HG03039 (cell line): ENCODE data around the gene GRIK1.

Experiments
- ATAC-seq: cut with Tn5 transposase; IDR thresholded peaks from one replicate; pipeline ENCODE4 v1.9.1; 2021; ENCODE audit warnings: mild to moderate bottlenecking, moderate library complexity; ENCODE audit not compliant: unreplicated experiment

The GRIK1 gene

DNA sequence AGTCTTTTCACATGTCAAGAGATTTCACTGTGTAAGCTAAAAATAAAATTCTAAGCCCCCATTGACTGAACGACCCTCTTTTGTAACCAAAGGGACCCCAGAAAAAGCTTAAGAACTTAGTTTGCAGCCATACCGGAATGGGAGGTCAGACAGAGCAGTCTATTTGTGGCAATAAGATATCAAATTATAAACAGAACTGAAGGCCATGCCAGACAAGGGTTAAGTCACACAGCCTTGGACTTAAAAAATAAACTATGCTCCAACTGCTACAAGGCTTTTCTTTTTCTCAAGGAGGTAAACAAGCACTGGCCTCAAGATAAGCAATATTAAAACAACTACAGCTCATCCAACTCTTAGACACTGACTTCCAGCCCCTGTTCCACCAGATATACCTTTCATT is 384.2 kb downstream of the GRIK1 start:
- ATAC-seq: no peak

DNA sequence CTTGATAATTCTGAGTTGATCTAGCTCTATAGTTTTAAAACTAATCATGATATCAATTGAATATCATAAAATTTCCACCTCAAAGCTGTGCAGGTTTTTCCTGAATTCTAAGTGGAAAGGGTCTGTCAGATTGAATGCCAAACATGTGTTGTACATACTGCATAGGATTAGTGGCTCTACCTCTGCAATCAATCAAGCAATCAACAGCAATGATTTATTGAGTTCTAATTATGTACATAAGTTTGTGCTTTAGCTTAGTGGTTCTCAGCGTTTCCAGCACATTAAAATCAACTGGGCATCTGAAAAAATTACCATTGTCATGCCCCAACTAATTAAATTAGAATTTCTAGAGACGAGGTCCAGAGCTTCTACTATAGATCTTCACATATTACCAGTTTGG is 389.6 kb downstream of the GRIK1 start:
- ATAC-seq: no peak

DNA sequence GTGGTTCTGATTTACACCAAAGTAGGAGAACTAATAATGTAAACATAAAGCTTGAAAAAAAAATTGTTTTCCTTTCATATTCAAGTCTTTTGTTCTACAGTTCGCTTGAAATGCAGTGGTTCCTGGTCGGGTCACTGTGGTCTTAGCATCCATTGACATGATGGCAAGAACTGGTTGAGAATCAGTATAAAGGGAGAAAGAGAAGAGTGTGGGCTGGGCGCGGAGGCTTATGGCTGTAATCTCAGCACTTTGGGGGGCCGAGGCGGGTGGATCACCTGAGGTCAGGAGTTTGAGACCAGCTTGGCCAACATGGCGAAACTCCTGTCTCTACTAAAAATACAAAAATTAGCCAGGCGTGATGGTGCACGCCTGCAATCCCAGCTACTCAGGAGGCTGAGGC is 390.2 kb downstream of the GRIK1 start:
- ATAC-seq: no peak

DNA sequence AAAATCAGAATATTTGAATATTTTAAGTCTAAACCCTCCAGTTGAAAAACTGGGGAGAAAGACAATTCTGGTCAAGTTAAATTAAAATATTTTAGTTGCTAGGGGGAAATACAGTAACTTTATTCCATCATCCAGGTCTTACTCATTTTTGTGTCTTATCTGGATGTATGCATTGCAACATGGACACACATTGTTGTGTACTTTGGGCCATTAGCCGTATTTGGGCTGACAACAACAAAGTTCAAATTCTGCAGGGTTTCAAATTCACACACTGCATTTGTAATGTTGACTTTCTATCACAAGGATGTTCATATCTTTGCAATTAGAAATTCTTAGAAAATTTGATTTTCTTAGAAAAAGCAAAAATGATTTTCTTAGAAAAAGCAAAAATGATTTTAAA is 391.8 kb downstream of the GRIK1 start:
- no peak for ATAC-seq

DNA sequence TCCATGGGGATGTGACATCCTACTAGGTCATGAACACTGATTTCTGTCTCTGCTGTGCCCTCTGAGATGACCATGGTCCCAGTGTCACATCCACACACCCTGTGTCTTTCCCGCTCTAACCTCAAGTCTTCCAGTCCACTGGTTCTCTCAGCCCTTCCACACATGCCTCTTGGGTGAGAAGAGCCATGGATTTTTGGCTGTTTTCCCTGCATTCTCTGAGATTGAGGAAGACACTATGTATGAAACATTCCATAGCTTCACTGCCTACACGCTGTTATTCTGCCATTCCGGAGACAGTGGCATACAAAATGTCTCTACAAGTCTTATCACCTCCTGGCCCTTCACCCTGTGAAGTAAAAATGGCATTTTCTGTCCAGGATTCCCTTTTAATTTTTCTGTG is 393.7 kb downstream of the GRIK1 start:
- ATAC-seq: no peak

DNA sequence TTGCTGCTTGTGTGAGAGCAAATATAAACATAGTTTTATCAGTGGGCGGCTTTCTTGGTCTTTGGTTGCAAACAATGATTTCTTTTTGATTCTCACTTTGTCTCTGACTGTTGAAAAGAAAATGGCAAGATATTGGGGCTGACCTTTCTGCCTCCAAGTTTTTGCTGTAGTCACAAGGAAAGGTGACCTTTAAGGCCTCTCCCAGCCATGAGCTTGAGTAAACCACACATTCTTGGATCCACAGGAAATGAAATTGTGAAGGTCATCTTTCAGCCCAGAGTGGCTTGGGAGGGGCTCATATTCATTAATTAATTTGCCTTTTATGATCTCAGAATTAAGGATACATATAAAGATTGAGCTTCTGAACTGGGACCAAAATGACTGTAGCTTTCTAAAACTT is 399.5 kb downstream of the GRIK1 start:
- no peak for ATAC-seq

DNA sequence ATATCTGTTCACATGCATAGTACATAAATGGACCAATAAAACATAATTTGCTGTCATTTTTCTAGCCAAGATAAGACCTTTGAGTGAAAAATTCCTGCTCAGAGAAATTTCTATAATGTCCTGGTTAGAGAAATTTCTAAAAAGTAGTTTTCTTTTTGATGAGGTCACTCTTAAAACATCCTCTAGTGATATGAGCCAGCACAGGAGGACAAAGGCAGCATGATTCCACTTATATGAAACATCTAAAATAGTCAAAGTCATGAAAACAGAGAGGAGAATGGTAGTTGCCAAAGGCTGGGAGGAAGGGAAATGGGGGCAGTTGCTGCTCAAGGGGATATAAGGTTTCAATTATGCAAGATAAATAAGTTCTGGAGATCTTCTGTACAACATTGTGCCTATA is 401.7 kb downstream of the GRIK1 start:
- no peak for ATAC-seq

DNA sequence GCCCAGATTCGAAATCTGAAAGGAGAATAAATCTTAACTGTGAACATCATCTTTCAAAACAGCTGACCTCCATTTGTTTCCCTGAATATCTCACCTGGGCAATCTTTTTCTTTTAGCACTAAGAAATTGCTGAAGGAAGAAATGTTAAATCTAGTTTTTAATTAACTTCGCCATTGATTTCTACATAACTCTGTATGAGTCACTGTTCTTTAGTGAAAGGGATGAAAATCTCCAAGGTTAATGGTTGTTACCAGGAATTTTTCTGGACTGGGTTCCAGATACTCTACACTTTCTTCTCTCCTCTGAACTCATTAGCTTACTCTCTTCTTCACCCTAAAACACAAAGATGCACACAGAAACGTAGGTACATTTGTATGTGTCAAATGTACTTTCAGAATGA is 405.3 kb downstream of the GRIK1 start:
- no peak for ATAC-seq

DNA sequence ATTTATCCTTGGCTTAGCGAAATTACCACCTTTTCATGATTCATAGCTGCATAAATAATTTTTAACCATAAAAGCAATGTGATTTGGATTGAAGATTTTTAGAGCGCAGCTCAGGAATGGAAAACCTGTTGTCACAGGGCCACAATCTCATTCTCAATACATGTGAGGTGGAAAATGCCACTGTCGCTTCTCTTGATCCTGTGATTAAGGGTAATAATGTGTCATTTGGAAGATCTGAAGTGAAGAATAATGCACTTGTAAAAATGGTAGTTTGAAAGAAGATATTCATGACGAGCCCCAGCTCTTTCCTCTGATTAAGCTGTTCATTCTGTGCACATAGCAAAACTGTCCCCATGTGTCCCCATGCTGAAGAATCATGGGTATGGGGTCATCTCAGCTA is 410.7 kb downstream of the GRIK1 start:
- no peak for ATAC-seq

DNA sequence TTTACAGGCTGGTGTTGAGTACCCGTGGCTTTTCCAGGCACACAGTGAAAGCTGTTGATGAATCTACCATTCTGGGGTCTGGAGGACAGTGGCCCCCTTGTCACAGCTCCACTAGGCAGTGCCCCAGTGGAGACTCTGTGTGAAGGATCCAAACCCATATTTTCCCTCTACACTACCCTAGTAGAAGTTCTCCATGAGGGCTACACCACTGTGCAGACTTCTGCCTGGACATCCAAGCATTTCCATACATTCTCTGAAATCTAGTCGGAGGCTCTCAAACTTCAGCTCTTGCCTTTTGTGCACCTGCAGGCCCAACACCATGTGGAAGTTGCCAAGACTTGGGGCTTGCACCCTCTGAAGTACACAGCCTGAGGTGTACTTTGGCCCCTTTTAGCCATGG is 413.3 kb downstream of the GRIK1 start:
- no peak for ATAC-seq

DNA sequence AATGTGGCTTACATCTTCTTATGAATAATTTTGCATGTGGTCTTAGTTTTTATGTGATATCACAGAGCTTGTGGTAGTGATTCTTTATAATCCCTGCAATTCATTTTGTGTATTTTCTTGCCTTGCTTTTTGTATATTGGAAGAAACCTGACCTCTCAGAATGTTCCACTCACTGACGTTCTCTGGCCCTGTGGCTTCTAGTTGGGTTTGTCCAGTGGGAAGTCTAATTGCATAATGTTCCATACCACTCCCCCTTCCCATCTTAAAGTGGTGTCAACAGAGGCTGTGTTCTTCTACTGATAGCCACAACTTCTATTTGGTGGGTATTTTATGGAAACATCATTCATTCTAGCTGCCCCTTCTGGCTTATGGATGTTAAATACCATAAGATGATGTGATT is 415.7 kb downstream of the GRIK1 start:
- ATAC-seq: no peak

DNA sequence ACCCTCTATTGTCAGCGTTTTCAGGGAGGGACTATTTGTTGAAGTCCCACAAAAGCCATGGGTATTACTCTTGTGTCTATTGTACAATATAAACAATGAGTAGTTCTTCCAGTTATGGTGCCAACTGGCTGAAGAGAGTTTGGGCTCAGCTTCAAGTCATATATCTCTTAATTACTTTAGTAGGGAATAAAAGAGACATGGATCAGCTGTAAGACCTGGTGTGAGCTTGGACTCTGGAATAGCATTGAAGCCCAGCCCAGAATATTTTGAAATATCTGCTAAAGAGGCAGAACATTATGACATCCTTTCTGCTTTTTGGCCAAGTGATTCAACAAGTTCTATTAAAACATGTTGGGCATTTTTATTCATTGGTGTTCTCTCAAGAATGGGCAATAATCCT is 416.1 kb downstream of the GRIK1 start:
- ATAC-seq: no peak

DNA sequence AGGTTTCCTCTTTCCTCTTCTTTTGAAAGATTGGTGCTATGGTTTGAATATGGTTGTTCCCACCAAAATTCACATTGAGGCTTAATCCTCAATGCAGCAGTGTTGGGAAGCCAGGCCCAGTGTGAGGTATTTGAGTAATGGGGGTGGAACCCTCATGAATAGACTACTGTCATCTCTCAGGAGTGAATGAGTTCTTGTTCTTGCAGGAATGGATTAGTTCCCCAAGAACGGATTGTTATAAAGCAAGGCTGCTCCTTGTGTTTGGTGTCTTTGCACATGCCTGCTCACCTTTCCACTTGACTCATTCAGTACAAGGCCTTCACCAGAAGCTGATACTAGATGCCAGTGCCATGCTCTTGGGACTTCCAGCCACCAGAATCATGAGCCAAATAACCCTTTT is 417.9 kb downstream of the GRIK1 start:
- no peak for ATAC-seq

DNA sequence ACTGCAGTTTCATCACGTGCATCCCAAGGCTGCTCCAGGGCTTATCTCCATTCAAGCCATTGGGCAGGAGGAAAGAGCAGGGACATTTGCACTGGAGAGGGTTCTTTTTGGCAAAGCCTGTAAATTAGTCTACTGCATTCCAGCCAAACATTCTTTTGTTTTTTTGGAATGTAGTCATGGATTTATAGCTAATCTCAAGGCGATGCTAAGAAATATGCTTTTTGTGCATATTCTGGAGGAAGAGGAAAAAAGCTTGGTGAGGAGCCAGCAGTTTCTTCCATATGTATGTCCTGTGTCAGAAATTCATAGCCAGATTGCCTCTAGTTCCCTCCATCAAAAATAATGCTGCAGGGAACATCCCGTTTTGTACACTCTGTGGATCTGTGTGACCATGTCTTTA is 419.6 kb downstream of the GRIK1 start:
- no peak for ATAC-seq

DNA sequence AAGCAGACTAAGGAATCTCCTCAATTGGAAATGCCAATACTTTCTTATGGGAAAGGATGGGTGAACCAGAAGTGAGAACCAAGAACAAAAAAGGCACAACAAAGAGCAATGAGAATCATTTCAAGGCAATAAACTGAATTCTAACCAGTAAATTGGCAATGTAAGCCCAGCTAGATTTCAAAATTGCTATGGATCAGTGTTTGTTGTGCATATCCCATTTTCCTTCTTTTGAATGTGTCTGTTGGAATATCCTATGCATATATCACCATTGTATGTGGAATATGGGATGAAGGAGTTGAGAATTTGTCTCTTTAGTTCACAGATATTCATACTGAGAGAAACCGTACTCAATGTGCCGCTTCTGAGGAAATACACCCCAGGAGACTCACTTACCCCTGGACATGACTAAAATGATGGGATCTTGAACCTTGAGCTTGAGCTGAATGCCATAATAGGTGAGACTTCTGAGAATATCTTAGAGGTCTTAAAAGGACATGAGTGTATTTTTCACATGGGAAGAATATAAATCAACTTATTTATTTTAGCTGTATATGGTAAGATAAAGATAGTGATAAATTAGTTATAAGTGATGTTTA is 425.0 kb downstream of the GRIK1 start:
- no peak for ATAC-seq

DNA sequence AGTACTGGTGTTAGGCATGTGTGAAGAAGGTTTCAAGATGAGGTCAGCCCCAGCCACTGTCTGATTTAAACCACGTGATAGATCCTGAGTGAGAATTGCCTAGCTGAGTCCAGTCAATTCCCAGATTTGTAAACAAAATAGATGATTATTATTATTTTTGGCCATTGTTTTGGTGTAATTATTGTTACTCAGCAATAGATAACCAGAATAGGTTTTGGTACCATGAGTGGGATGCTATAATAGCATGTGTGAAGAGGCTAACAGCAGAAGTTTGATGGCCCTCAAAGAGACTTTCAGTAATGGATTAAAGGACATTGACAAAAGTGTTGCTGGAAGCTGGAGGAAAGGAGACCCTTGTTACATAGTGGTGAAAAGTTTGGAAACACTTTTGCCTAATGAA is 426.3 kb downstream of the GRIK1 start:
- no peak for ATAC-seq

DNA sequence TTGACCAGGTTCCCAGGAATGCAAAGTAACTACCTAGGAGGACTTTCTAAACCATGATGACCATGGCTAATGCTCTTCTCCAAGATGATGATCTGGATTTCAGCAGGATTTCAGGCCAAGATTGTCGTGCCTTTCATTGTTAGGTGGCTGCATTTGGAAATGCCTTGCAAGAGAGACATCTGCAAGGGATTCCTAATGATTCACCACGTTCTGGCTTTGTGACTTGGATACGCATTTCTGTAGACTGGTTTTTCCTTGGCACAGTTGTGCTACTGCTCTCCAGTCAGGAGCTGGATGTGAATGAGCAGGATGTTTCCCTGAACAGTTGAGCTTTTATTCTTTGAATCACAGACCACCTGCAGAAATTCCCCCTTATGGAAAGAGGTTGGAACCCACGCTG is 428.7 kb downstream of the GRIK1 start:
- no peak for ATAC-seq

DNA sequence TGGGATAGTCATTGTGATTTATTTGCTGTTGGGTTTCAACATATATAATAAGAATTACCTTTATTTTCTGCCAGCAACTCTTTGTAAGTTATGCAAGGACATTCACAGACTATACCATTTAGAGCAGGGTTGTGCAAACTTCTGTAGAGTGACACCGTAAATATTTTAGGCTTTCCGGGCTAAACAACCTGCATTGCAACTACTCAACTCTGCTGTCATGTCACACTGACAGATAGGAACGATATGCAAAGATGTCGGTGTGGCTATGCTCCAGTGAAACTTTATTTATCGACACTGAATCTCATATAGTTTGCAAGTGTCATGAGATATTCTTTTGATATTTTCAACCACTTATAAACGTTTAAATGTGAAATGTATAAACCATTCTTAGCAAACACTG is 430.7 kb downstream of the GRIK1 start:
- ATAC-seq: no peak

DNA sequence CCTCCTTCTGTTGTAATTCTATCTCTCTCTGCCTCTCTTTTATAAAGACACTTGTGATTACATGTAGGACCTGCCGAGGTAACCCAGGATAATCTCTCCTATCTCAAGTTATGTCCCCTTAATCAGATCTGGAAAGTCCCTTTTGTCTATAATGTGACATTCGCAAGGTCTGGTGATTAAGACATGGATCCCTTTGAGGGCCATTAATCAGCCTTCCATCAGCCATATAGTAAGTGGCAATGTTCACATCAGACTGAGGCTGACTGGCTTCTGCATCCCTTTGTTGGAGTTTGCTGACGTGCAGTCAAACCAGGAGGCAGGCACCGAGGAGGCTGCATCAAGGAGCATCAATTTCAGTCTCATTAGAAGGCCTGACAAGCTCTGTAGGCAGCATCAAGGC is 431.5 kb downstream of the GRIK1 start:
- no peak for ATAC-seq

DNA sequence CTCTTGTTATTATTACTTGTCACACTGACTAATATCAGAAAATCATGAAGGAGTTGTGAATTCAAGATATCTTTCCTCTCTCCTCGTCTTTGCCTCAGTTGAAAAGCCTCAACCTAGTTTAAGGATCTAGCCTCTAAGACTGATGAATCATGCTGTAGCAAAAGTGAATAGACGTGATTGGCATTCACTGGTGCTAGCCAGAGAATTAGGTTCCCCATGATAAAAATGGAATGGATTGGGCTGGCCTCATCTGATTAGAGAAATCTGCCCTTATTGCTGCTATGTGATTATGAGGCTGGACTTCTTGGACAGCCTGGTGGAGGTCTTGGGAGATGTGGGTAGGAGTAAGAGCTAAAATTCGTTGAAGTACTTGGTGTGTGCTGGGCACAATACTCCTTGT is 432.8 kb downstream of the GRIK1 start:
- ATAC-seq: no peak

DNA sequence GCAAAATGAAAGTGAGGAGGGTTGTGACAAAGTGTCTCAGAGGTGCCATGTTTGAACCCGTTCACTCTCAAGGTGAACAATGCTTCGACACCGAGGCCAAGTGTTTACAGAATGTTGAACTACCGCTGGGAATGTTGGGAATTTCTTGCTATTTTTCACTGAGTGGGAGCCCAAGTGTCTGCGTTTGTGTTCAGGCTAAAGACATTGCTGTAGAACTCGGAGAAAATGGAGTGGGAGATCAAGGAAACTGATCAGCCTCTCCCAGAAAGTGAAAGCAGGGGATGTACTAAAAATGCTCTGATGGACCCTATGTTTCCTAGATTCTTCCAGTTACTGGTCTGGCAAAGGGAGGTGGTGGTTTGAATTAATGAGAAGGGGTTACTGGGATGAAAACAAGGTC is 433.6 kb downstream of the GRIK1 start:
- no peak for ATAC-seq

DNA sequence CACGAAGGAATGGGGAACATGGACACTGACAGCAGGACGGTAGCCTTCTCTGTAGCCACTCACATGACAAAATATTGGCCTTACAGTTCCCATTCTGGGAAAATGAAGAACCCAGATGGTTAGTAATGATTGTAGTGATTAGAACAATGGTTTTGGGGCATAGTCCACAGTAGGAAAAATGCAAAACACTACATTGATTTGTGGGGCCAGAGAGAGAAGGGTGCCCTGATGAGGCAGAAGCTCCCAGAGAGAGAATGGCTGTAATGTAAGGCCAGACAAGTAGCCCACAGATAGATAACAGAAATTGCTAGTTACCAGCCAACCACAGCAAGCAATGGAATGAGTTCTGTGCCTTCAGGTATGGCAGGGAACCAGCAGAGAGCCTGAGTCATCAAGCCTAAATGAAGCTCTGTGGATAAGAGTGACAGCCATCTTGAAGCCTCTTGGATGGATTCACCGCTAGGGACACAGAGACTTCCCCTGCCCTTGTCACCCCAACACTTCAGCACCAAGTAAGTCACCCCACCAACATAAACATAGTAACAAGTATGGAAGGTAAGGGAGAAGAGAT is 435.0 kb downstream of the GRIK1 start:
- no peak for ATAC-seq

DNA sequence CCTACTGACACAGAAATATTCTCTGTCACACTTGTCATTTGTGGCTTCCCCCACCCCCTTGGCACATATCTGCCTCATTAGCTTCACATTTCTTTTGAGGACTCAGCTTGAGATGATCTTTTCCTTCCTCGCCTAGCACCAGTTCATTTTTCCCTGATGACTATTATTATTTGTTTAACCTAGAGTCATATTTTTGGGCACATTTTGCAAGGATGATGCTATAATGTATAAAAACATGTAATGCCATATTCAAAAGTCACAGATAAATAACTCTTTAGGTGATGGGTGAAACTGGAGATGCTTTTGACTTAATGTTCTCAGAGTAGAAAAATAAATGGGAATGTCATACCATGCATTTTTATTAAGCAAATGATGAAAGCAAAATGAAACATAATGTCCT is 438.3 kb downstream of the GRIK1 start:
- no peak for ATAC-seq
